ENCODE results near the gene EHF. TPM values are rescaled to one million over a fixed set of nuclear protein-coding genes. Genes with fewer than 3 reads are reported as not detected.
A peak's percentile ranks its signal among the peaks of the same experiment; 100 is the strongest.

The EHF gene
- total RNA-seq, 1 experiment from 2014 or later: 0.51 TPM

- Histone ChIP-seq H3K4me3 (ENCODE audit: low read depth in 2 of 2, low read length in 2 of 2) (no peak overlapping the region), H3K4me1 (ENCODE audit: control insufficient read depth, insufficient read depth, low read length) (peaks cover 14% of the 10 kb centered on the region), H3K9me3 (ENCODE audit: control insufficient read depth, insufficient read depth, low read depth, low read length) (0 out of 2 replicates have a peak, but pooled peaks cover 3% of the 10 kb centered on the region), H3K36me3 (ENCODE audit: control insufficient read depth, insufficient read depth, low read length) (no peaks in the 10 kb centered on the region), H3K27ac (ENCODE audit: low read length) (peak overlapping the region; percentile 59), H3K27me3 (ENCODE audit: control insufficient read depth, insufficient read depth, low read length) (no peaks in the 10 kb centered on the region)
- ATAC-seq (no peak), DNase-seq (ENCODE audit: low read depth, low spot score) (no peak)
- in situ Hi-C loops (cut with HindIII; ENCODE audit: low pct_unique_long_range_greater_than_20kb, low sequenced_read_pairs): no loop called here
- CTCF ChIA-PET: no interaction called here
- intact Hi-C loops (cut with micrococcal nuclease; ENCODE audit: unreplicated experiment): no loop called here
- POLR2A ChIA-PET: no interaction called here
- BruUV-seq (replicated peaks): no TSS peak
- TF ChIP-seq POLR2AphosphoS5 (IDR thresholded peaks at IDR 0.05; ENCODE audit: low read depth, low read length) (no peak), REST (IDR thresholded peaks at IDR 0.05; ENCODE audit: insufficient read depth in 1 of 2, low read depth in 2 of 2, low read length in 1 of 2) (no peak), CTCF (IDR thresholded peaks at IDR 0.05) (no peak), TCF7L2 (IDR thresholded peaks at IDR 0.05; ENCODE audit: low read depth, low read length) (no peak), SIN3A (IDR thresholded peaks at IDR 0.05; ENCODE audit: borderline replicate concordance, insufficient read depth, low read depth, low read length) (no peak)
These were observed 59.3 kb downstream of the EHF start for GRCh38 chr11:34680206-34680605.

- Histone ChIP-seq H3K27me3 (ENCODE audit: control insufficient read depth, insufficient read depth, low read length) (no peaks in the 10 kb centered on the region), H3K4me3 (ENCODE audit: low read depth in 2 of 2, low read length in 2 of 2) (no peak overlapping the region), H3K9me3 (ENCODE audit: control insufficient read depth, insufficient read depth, low read depth, low read length) (0 out of 2 replicates have a peak, but pooled peaks cover 3% of the 10 kb centered on the region), H3K27ac (ENCODE audit: low read length) (peak overlapping the region; percentile 61), H3K36me3 (ENCODE audit: control insufficient read depth, insufficient read depth, low read length) (no peaks in the 10 kb centered on the region), H3K4me1 (ENCODE audit: control insufficient read depth, insufficient read depth, low read length) (peaks cover 14% of the 10 kb centered on the region)
- intact Hi-C loops (cut with micrococcal nuclease; ENCODE audit: unreplicated experiment): no loop called here
- in situ Hi-C loops (cut with HindIII; ENCODE audit: low pct_unique_long_range_greater_than_20kb, low sequenced_read_pairs): no loop called here
- ATAC-seq (peak; percentile 93), DNase-seq (ENCODE audit: low read depth, low spot score) (peak; percentile 88)
- ChIA-PET POLR2A (no interaction called here), CTCF (no interaction called here)
- TF ChIP-seq REST (IDR thresholded peaks at IDR 0.05; ENCODE audit: insufficient read depth in 1 of 2, low read depth in 2 of 2, low read length in 1 of 2) (no peak), SIN3A (IDR thresholded peaks at IDR 0.05; ENCODE audit: borderline replicate concordance, insufficient read depth, low read depth, low read length) (no peak), POLR2AphosphoS5 (IDR thresholded peaks at IDR 0.05; ENCODE audit: low read depth, low read length) (peak; percentile 26; the same call in 1 of the 2 replicates)
- BruUV-seq (replicated peaks): no TSS peak
These were observed 60.2 kb downstream of the EHF start for GRCh38 chr11:34680918-34681586.
